Body of pancreas (tissue), 4 donors: ENCODE data around the gene GCLC. TPM values are rescaled to one million over a fixed set of nuclear protein-coding genes. Genes with fewer than 3 reads are reported as not detected.

Experiments
- ATAC-seq: fragments of 150-250 bp; one replicate; pipeline ENCODE4 v1.9.1; 2016
- DNase-seq, 4 donors: peaks; one replicate each; pipeline ENCODE4 v3.0.0-alpha.2; 2019
- H3K27ac ChIP-seq, 4 donors: fragments of 200-600 bp; sonication (generic); 1 replicate in 3 of 4; 2 replicates in 1 of 4; pipeline versions ENCODE4 v1.5.1 to v1.6.1; 2016 to 2019; ENCODE audit warnings: mild to moderate bottlenecking in 1 of 4, mixed read lengths in 1 of 4, moderate library complexity in 1 of 4
- H3K27me3 ChIP-seq, 2 donors: fragments of 200-600 bp; sonication (generic); one replicate each; pipeline ENCODE4 v1.6.0; 2016; ENCODE audit warnings: mild to moderate bottlenecking in 1 of 2
- H3K36me3 ChIP-seq, 2 donors: fragments of 200-600 bp; sonication (generic); replicated peaks in 1 of 2; 2 replicates each; pipeline ENCODE4 v1.5.1; 2016; ENCODE audit warnings: low read depth in 2 of 2; ENCODE audit not compliant: insufficient read depth in 1 of 2
- H3K4me1 ChIP-seq: fragments of 200-600 bp; sonication (generic); one replicate; pipeline ENCODE4 v1.6.0; 2016
- H3K4me3 ChIP-seq, 2 donors: fragments of 200-600 bp; sonication (generic); 1 replicate in 1 of 2; 2 replicates in 1 of 2; pipeline ENCODE4 v1.5.1; 2016 to 2019
- H3K9me3 ChIP-seq, 3 donors: fragments of 200-600 bp; sonication (generic); 1 replicate in 2 of 3; 2 replicates in 1 of 3; pipeline ENCODE4 v1.5.1; 2016
- CTCF ChIP-seq, 7 experiments: fragments of 450-650 bp in 4 of 7; fragments of 200-600 bp in 3 of 7; sonication (generic) in 3 of 7; IDR thresholded peaks; one replicate each; pipeline ENCODE4 v1.5.1; 2016 to 2019; ENCODE audit warnings: antibody characterized with exemption in 7 of 7
- POLR2A ChIP-seq, 3 donors: fragments of 450-650 bp; IDR thresholded peaks; one replicate each; pipeline ENCODE4 v1.6.1; 2016; ENCODE audit warnings: antibody characterized with exemption in 3 of 3, mild to moderate bottlenecking in 2 of 3
- WGBS, 2 donors: methylation state at CpG; one replicate each; pipeline ENCODE4 v1.1.5; 2017; 5-methylcytosine and 5-hydroxymethylcytosine counted together
- intact Hi-C: fragments of 100-400 bp; cut with DNase I; formaldehyde crosslinking; loops from one replicate; pipeline ENCODE4 v1.15.1; 2023
- total RNA-seq, 2 donors: library from RNA; depleted of rRNA; stranded (reverse); fragments of >200 nt; gene quantifications; one replicate each; pipeline ENCODE4 v1.1.0, GENCODE V29; 2016

GCLC gene
- total RNA-seq, 2 donors from 2014 or later: 27.2 to 30.7 TPM

DNA sequence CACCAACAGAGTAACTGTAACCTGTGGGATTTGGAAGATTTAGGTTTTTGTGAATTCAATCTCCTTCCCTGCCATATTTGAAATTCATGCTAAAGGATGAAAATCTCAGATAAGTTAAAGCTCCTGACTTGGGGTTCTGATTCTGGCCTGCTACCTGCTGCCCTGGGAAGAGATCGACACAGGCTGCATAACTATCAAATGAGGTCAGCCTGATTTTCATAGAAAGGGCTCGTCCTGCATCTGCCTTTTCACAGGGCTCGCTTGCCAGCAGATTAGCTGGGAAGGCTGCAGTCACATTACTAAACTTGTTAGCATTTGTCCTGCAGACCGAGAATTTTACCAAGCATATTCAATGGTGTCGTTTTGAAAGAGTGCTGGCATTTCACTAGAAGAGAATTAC is 14.6 kb downstream of the GCLC start:
- intact Hi-C loops: no loop called here
- Histone ChIP-seq H3K9me3 (no peaks in the 10 kb centered on the region), H3K27me3 (no peaks in the 10 kb centered on the region), H3K4me1 (peaks cover 67% of the 10 kb centered on the region), H3K27ac (peak overlapping the region; percentile 9 to 76 (median 49)), H3K4me3 (no peak overlapping the region), H3K36me3 (no peaks in the 10 kb centered on the region)
- peak; percentile 91 for ATAC-seq
- TF ChIP-seq POLR2A (IDR thresholded peaks at IDR 0.05) (no peak), CTCF (IDR thresholded peaks at IDR 0.05) (no peak)
- WGBS, 2 donors: 12 to 19% methylated on average over 5 of the region's 5 CpGs
- DNase-seq: peak; percentile 56 to 71 (median 68)

DNA sequence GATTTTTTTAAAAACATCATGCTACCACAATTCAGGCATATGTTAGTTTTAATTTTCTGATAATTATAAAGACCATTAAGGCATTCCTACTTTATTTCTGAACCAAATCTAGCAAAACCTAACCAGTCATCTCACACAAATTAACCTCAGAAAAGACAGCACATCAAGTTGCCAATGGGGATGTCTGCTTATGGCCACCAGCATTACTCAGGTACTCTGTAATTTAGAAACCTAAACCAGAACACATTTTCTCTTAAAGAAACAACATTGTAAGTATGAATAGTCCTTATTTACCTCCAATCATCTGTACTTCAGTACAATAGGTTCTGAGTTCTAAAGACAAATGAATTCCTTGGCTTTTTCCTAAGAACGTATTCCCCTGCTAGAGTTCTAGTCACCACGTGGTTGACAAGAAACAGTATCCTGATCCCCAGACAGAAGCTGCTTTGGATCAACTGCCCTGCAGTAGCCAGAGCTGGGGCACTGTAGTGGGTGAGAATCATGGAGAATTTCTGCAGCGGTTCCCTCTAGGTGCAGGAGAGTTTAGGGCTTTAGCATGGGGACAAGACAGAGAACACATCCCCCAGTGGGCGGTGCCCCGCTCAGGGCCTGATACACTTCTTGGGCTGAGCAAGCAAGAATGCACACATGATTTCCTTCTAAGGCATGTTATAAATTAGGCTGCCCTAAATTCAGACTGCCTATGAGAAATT is 15.4 kb downstream of the GCLC start:
- ATAC-seq: no peak
- Histone ChIP-seq H3K9me3 (no peaks in the 10 kb centered on the region), H3K27ac (peak overlapping the region; percentile 9 to 76 (median 49)), H3K4me1 (peaks cover 69% of the 10 kb centered on the region), H3K27me3 (no peaks in the 10 kb centered on the region), H3K36me3 (no peaks in the 10 kb centered on the region), H3K4me3 (no peak overlapping the region)
- intact Hi-C loops: no loop called here
- DNase-seq: no peak
- WGBS, 2 donors: 84 to 87% methylated on average over 5 of the region's 5 CpGs
- no peak for TF ChIP-seq CTCF (IDR thresholded peaks at IDR 0.05)
- no peak for TF ChIP-seq POLR2A (IDR thresholded peaks at IDR 0.05)

- Histone ChIP-seq H3K36me3 (no peaks in the 10 kb centered on the region), H3K4me3 (no peak overlapping the region), H3K27ac (no peak overlapping the region), H3K27me3 (no peaks in the 10 kb centered on the region), H3K4me1 (peaks cover 80% of the 10 kb centered on the region), H3K9me3 (no peaks in the 10 kb centered on the region)
- intact Hi-C loops: no loop called here
- ATAC-seq (no peak), DNase-seq (no peak)
- TF ChIP-seq CTCF (IDR thresholded peaks at IDR 0.05): no peak
- no peak for TF ChIP-seq POLR2A (IDR thresholded peaks at IDR 0.05)
These were observed 16.8 kb downstream of the GCLC start for GRCh38 chr6:53528107-53528506.

DNA sequence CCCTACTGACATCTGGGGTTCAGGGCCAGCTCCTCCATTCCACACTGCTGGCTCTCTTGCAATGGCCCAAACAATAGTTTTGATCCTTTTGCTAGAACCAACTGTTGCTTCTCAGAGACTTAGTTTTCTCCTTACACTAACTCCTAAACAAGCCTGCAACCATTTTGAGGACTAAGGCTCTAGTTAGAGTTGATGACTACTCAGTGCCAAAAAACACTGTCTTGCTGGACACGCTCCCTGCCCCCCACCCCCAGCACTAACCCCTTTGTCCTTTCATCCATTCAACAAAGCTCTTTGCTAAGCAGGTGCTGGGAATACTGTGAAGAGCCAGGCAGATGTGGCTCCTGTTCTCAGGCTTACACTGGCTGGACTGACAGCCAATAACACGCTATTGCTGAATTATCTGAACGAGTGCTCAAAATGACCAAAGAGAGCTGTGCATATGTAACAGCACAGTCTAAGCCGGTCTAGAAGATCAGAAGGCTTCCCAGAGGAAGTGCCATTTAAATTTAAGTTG is 17.6 kb downstream of the GCLC start:
- intact Hi-C loops: no loop called here

More for the DNA sequence above, 17.6 kb downstream of the GCLC start:
- TF ChIP-seq CTCF (IDR thresholded peaks at IDR 0.05) (no peak), POLR2A (IDR thresholded peaks at IDR 0.05) (no peak)
- H3K9me3 ChIP-seq: no peaks in the 10 kb centered on the region
- WGBS, 2 donors: 68 to 74% methylated on average over 4 of the region's 4 CpGs
- ATAC-seq (no peak), DNase-seq (no peak)
- peaks cover 79% of the 10 kb centered on the region for H3K4me1 ChIP-seq
- H3K4me3 ChIP-seq: no peak overlapping the region
- H3K27me3 ChIP-seq: no peaks in the 10 kb centered on the region
- no peaks in the 10 kb centered on the region for H3K36me3 ChIP-seq
- no peak overlapping the region for H3K27ac ChIP-seq
